Lower leg skin (tissue), 4 donors: ENCODE data around the gene ZNF560. TPM values are rescaled to one million over a fixed set of nuclear protein-coding genes. Genes with fewer than 3 reads are reported as not detected.
"Not testable (repeated sequence)": the region's sequence is repeated elsewhere in the genome, so short reads cannot be mapped to it uniquely, and the experiment has no call there.

Experiments used
- DNase-seq, 2 donors: peaks; one replicate each; pipeline ENCODE4 v3.0.0-alpha.2; 2019; ENCODE audit warnings: low spot score in 2 of 2
- H3K4me3 ChIP-seq: fragments of 200-600 bp; sonication (generic); 2 replicates; pipeline ENCODE4 v1.5.1; 2017; ENCODE audit warnings: mild to moderate bottlenecking, low read depth; ENCODE audit not compliant: poor library complexity, severe bottlenecking
- CTCF ChIP-seq, 3 donors: fragments of 450-650 bp; IDR thresholded peaks; one replicate each; pipeline ENCODE4 v1.5.1; 2016; ENCODE audit warnings: antibody characterized with exemption in 3 of 3, mild to moderate bottlenecking in 3 of 3, moderate library complexity in 2 of 3
- POLR2A ChIP-seq, 2 donors: fragments of 450-650 bp; IDR thresholded peaks; one replicate each; pipeline ENCODE4 v1.6.1; 2016 to 2017; ENCODE audit warnings: antibody characterized with exemption in 2 of 2, mild to moderate bottlenecking in 1 of 2, moderate library complexity in 1 of 2
- WGBS, 2 donors: methylation state at CpG; one replicate each; pipeline ENCODE4 v1.1.5; 2018; 5-methylcytosine and 5-hydroxymethylcytosine counted together
- intact Hi-C: fragments of 100-400 bp; cut with DNase I; formaldehyde crosslinking; loops from one replicate; pipeline ENCODE4 v1.15.0; 2023; ENCODE audit warnings: low total_unique reads
- total RNA-seq, 4 donors: library from RNA; depleted of rRNA; stranded (reverse); fragments of >200 nt; gene quantifications; one replicate each; pipeline ENCODE4 v1.1.0, GENCODE V29; 2016

ZNF560 gene
- total RNA-seq: not detected

- H3K4me3 ChIP-seq: no peak within 1 kb of the TSS
- TF ChIP-seq CTCF (IDR thresholded peaks at IDR 0.05) (no peak), POLR2A (IDR thresholded peaks at IDR 0.05) (no peak)
- DNase-seq: no peak
- intact Hi-C loops: no loop called here
- WGBS, 2 donors: 6% methylated on average over 44 of the region's 44 CpGs
Measured at GRCh38 chr19:9498183-9498902, at the start of gene ZNF560. Gene ZNF560, minus strand, starts transcription at chr19:9498616. Its CDS starts 23,303 bp downstream, at chr19:9475313.

- TF ChIP-seq CTCF (IDR thresholded peaks at IDR 0.05) (no peak), POLR2A (IDR thresholded peaks at IDR 0.05) (no peak)
- DNase-seq: no peak
- 83 to 89% methylated on average over 9 to 11 of the region's 11 CpGs for WGBS, 2 donors
- intact Hi-C loops: loop anchor here (5.0 kb wide), 1 partner anchor 491 kb away; no protein-coding TSS in a partner anchor
- no peak overlapping the region for H3K4me3 ChIP-seq
Measured at GRCh38 chr19:9547870-9548269, 49.5 kb upstream of the ZNF560 start.

GRCh38 chr19:9541281-9541680 is 42.9 kb upstream of the ZNF560 start:
- WGBS, 2 donors: 92 to 100% methylated on average over 8 to 9 of the region's 12 CpGs
- DNase-seq, intact Hi-C loops: not testable (repeated sequence)

GRCh38 chr19:9539921-9540320 is 41.5 kb upstream of the ZNF560 start:
- DNase-seq, intact Hi-C loops, H3K4me3 ChIP-seq: not testable (repeated sequence)
- 96 to 100% methylated on average over 1 of the region's 1 CpG for WGBS, 2 donors

More at GRCh38 chr19:9541281-9541680, 42.9 kb upstream of the ZNF560 start:
- not testable (repeated sequence) for H3K4me3 ChIP-seq

GRCh38 chr19:9539201-9539600 is 40.8 kb upstream of the ZNF560 start:
- H3K4me3 ChIP-seq, intact Hi-C loops, DNase-seq: not testable (repeated sequence)
- 77 to 85% methylated on average over 6 of the region's 6 CpGs for WGBS, 2 donors

GRCh38 chr19:9538183-9539058 is 40.0 kb upstream of the ZNF560 start, which contains the start of gene ZNF426:
Gene ZNF426, minus strand, starts transcription at chr19:9538645. Its CDS starts 2,413 bp downstream, at chr19:9536232.
- peak within 1 kb of the TSS; percentile 76 for H3K4me3 ChIP-seq
- intact Hi-C loops: no loop called here
- DNase-seq: peak; percentile 79 to 95
- 2% methylated on average over 48 to 49 of the region's 49 CpGs for WGBS, 2 donors
- TF ChIP-seq POLR2A (IDR thresholded peaks at IDR 0.05) (no peak), CTCF (IDR thresholded peaks at IDR 0.05) (no peak)

GRCh38 chr19:9535934-9536333 is 37.5 kb upstream of the ZNF560 start:
- 83 to 88% methylated on average over 4 of the region's 4 CpGs for WGBS, 2 donors
- TF ChIP-seq POLR2A (IDR thresholded peaks at IDR 0.05) (no peak), CTCF (IDR thresholded peaks at IDR 0.05) (no peak)
- intact Hi-C loops: no loop called here
- H3K4me3 ChIP-seq: no peak overlapping the region
- DNase-seq: no peak
